Brain microvascular endothelial cell (primary cell): ENCODE results near the gene CD4.

ENCODE experiments used
- DNase-seq: peaks from one replicate; pipeline ENCODE4 v3.0.0-alpha.2; 2020
- H3K27ac ChIP-seq: fragments of 250-450 bp; sonication (Bioruptor Pico); 2 replicates; pipeline ENCODE4 v1.5.1; 2020; ENCODE audit warnings: mild to moderate bottlenecking, moderate library complexity
- H3K27me3 ChIP-seq: fragments of 250-450 bp; sonication (Bioruptor Pico); replicated peaks from 2 replicates; pipeline ENCODE4 v1.5.1; 2020; ENCODE audit warnings: mild to moderate bottlenecking
- H3K36me3 ChIP-seq: fragments of 250-450 bp; sonication (Bioruptor Pico); replicated peaks from 2 replicates; pipeline ENCODE4 v1.5.1; 2020; ENCODE audit warnings: mild to moderate bottlenecking
- H3K4me3 ChIP-seq: 2 replicates; pipeline ENCODE4 v1.5.1; 2011; ENCODE audit warnings: low read depth, mild to moderate bottlenecking, control low read depth, low read length, moderate library complexity
- in situ Hi-C: cut with HindIII; loops from 2 replicates; pipeline ENCODE4 v1.10.0; 2017; ENCODE audit warnings: low sequenced_read_pairs, low pct_ligation_motif_present
- TF ChIP-seq, protein P1 (sequence below): IDR thresholded peaks from 2 replicates; pipeline ENCODE4 v1.5.1; 2011; ENCODE audit warnings: low read depth, mild to moderate bottlenecking, moderate library complexity, low read length, control low read depth, inconsistent platforms; ENCODE audit errors: missing control alignments

The CD4 gene

GRCh38 chr12:6753772-6754356 is 35.5 kb upstream of the CD4 start:
- TF ChIP-seq, protein P1, sequence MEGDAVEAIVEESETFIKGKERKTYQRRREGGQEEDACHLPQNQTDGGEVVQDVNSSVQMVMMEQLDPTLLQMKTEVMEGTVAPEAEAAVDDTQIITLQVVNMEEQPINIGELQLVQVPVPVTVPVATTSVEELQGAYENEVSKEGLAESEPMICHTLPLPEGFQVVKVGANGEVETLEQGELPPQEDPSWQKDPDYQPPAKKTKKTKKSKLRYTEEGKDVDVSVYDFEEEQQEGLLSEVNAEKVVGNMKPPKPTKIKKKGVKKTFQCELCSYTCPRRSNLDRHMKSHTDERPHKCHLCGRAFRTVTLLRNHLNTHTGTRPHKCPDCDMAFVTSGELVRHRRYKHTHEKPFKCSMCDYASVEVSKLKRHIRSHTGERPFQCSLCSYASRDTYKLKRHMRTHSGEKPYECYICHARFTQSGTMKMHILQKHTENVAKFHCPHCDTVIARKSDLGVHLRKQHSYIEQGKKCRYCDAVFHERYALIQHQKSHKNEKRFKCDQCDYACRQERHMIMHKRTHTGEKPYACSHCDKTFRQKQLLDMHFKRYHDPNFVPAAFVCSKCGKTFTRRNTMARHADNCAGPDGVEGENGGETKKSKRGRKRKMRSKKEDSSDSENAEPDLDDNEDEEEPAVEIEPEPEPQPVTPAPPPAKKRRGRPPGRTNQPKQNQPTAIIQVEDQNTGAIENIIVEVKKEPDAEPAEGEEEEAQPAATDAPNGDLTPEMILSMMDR = no peak

DNA sequence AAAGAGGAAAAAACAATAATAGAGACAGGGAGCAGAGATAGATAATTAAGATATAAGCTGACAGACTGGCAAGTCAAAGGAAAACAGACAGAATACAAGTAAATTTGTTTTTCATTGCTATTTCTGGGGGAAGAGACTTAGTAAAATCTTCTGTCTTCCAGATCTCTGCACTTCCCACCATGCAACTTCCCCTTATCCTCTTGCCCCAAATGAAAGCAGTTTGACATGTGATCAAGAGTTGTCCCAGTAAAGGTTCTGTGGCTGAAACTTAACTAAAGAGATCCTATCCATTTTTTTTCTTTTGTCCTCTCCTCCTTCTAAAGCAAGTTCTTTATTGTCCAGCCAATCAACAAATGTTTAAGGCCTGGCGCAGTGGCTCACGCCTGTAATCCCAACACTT is 34.9 kb upstream of the CD4 start:
- in situ Hi-C loops = no loop called here
- no peak overlapping the region for H3K27ac ChIP-seq
- no peaks in the 10 kb centered on the region for H3K27me3 ChIP-seq
- TF ChIP-seq, protein P1 = no peak
- DNase-seq = no peak
- no peak overlapping the region for H3K4me3 ChIP-seq
- peaks cover 24% of the 10 kb centered on the region for H3K36me3 ChIP-seq

More at GRCh38 chr12:6753772-6754356, 35.5 kb upstream of the CD4 start:
- peaks cover 29% of the 10 kb centered on the region for H3K36me3 ChIP-seq
- no peaks in the 10 kb centered on the region for H3K27me3 ChIP-seq
- no peak overlapping the region for H3K27ac ChIP-seq
- no peak for DNase-seq
- no peak overlapping the region for H3K4me3 ChIP-seq
- in situ Hi-C loops = no loop called here

GRCh38 chr12:6757028-6757690 is 32.2 kb upstream of the CD4 start:
- TF ChIP-seq, protein P1 = no peak
- H3K27ac ChIP-seq = no peak overlapping the region
- no peak for DNase-seq

GRCh38 chr12:6758506-6759095 is 30.7 kb upstream of the CD4 start:
- in situ Hi-C loops = no loop called here
- no peaks in the 10 kb centered on the region for H3K36me3 ChIP-seq
- TF ChIP-seq, protein P1 = no peak
- DNase-seq = no peak
- H3K4me3 ChIP-seq = no peak overlapping the region
- H3K27ac ChIP-seq = no peak overlapping the region
- H3K27me3 ChIP-seq = no peaks in the 10 kb centered on the region

More at GRCh38 chr12:6757028-6757690, 32.2 kb upstream of the CD4 start:
- no peaks in the 10 kb centered on the region for H3K27me3 ChIP-seq
- in situ Hi-C loops = no loop called here
- no peak overlapping the region for H3K4me3 ChIP-seq
- H3K36me3 ChIP-seq = no peaks in the 10 kb centered on the region

DNA sequence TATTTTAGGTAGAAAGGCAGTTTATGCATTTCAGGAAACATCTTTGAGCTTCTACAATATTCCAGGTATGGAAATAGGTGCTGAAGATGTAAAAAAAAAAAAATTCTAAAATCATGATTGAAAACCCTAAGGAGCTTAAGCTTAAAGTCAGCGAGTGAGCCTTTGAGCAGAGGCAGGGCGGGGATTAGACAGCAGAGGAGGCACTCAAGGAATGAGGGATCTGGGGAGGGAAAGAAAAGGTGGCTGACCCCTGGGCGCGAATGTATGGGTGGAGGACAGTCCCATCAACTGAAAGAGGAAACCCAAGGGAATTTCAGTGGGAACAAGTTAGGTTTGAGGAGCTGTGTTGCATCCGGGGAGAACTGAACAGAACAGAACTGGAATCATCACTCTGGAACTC is 29.6 kb upstream of the CD4 start:
- no peak for DNase-seq
- Histone ChIP-seq H3K4me3 (no peak overlapping the region), H3K36me3 (no peaks in the 10 kb centered on the region), H3K27ac (no peak overlapping the region), H3K27me3 (no peaks in the 10 kb centered on the region)
- TF ChIP-seq, protein P1 = no peak
- in situ Hi-C loops = no loop called here
